Prostate gland (tissue), 2 donors: ENCODE data around the gene HDGF.

ENCODE experiments used
- POLR2A ChIP-seq: fragments of 450-650 bp; IDR thresholded peaks from one replicate; pipeline ENCODE4 v1.6.1; 2016; ENCODE audit warnings: antibody characterized with exemption, mild to moderate bottlenecking
- POLR2AphosphoS5 ChIP-seq: sonication (generic); formaldehyde crosslinking; IDR thresholded peaks from one replicate; pipeline ENCODE4 v1.6.1; 2017; ENCODE audit warnings: antibody characterized with exemption
- TF ChIP-seq, protein P1 (sequence below), 4 experiments: fragments of 200-600 bp in 2 of 4; fragments of 450-650 bp in 2 of 4; sonication (generic) in 2 of 4; IDR thresholded peaks; 1 replicate in 3 of 4; 2 replicates in 1 of 4; pipeline ENCODE4 v1.5.1; 2016 to 2019; ENCODE audit warnings: antibody characterized with exemption in 4 of 4, mild to moderate bottlenecking in 2 of 4, moderate library complexity in 2 of 4

DNA sequence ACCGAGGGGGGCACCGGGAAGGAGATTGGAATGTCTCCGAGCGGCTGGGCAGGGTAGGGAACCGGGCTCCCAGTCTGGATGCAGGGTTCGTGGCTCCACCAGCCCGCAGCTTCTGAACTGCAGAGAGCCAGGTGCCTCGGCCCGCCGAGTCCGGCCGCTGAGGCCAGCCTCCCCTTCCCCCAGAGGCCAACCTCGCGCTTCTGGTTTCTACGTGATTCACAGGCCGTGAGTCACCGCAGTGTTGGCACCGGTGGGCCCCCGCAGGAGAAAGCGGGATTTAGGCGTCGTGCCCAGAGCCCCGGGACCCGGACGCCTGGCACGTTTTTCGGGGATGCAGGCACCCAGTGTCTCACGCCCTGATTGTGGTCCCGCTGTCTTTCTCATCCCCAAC, 46.5 kb downstream of the HDGF start:
- TF ChIP-seq, protein P1, sequence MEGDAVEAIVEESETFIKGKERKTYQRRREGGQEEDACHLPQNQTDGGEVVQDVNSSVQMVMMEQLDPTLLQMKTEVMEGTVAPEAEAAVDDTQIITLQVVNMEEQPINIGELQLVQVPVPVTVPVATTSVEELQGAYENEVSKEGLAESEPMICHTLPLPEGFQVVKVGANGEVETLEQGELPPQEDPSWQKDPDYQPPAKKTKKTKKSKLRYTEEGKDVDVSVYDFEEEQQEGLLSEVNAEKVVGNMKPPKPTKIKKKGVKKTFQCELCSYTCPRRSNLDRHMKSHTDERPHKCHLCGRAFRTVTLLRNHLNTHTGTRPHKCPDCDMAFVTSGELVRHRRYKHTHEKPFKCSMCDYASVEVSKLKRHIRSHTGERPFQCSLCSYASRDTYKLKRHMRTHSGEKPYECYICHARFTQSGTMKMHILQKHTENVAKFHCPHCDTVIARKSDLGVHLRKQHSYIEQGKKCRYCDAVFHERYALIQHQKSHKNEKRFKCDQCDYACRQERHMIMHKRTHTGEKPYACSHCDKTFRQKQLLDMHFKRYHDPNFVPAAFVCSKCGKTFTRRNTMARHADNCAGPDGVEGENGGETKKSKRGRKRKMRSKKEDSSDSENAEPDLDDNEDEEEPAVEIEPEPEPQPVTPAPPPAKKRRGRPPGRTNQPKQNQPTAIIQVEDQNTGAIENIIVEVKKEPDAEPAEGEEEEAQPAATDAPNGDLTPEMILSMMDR (IDR thresholded peaks at IDR 0.05), result no peak
- TF ChIP-seq POLR2A (peak; percentile 55), POLR2AphosphoS5 (no peak)
